Measurements from ENCODE around the gene PLEKHH3.

DNA sequence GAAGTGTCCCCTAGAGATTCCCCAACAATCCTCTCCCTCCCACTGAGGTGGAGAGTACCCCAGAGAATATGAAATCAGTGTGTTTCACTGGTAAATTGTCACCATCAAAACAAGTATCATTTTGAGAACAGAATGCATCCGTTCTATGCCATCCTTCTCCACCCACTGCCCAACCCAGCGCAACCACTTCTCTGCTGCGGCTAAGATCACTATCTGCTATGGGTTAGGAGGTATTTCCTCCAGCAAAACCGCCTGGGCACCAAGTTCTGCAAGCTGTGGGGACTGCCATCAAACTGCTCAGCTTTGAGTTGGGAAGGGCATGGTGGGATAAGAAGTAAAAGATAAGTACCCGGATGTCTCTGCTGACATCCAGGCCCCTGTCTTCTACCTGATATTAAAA, 29.9 kb upstream of the PLEKHH3 start:
- TF ChIP-seq, protein P1, sequence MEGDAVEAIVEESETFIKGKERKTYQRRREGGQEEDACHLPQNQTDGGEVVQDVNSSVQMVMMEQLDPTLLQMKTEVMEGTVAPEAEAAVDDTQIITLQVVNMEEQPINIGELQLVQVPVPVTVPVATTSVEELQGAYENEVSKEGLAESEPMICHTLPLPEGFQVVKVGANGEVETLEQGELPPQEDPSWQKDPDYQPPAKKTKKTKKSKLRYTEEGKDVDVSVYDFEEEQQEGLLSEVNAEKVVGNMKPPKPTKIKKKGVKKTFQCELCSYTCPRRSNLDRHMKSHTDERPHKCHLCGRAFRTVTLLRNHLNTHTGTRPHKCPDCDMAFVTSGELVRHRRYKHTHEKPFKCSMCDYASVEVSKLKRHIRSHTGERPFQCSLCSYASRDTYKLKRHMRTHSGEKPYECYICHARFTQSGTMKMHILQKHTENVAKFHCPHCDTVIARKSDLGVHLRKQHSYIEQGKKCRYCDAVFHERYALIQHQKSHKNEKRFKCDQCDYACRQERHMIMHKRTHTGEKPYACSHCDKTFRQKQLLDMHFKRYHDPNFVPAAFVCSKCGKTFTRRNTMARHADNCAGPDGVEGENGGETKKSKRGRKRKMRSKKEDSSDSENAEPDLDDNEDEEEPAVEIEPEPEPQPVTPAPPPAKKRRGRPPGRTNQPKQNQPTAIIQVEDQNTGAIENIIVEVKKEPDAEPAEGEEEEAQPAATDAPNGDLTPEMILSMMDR (IDR thresholded peaks at IDR 0.05), result no peak
- TF ChIP-seq POLR2A (IDR thresholded peaks at IDR 0.05) (no peak), POLR2AphosphoS5 (IDR thresholded peaks at IDR 0.05) (no peak)

Data from breast epithelium (tissue), 3 donors.